IMR-90 (cell line): ENCODE measurements around the gene SERPINA3. TPM values are rescaled to one million over a fixed set of nuclear protein-coding genes. Genes with fewer than 3 reads are reported as not detected.

Source experiments
- ATAC-seq: fragments of 200-7000 bp; cut with Tn5 transposase; 2 replicates; pipeline ENCODE4 v1.9.1; 2020; ENCODE audit warnings: low read depth, mild to moderate bottlenecking, moderate library complexity
- BruUV-seq: library from RNA; stranded (reverse); fragments of 400-500 nt; replicated peaks from 2 replicates; lab custom pipeline; 2021; lab: Mats Ljungman, UMichigan
- CTCF ChIA-PET: fragments of 300-600 bp; formaldehyde crosslinking; extraction: SDS; loops from one replicate; lab custom pipeline; 2021; ENCODE audit warnings: antibody characterized with exemption; lab: Yijun Ruan, JAX
- POLR2A ChIA-PET: fragments of 300-600 bp; sonication (Branson Sonifier 250); formaldehyde crosslinking; loops from one replicate; lab custom pipeline; 2022; ENCODE audit warnings: antibody characterized with exemption; ENCODE audit not compliant: unreplicated experiment; lab: Charles Lee
- DNase-seq: peaks from one replicate; pipeline ENCODE4 v3.0.0; 2013
- H2AFZ ChIP-seq: replicated peaks from 2 replicates; pipeline ENCODE3; 2013; ENCODE audit warnings: low read length, mild to moderate bottlenecking; ENCODE audit not compliant: poor library complexity
- H2AK5ac ChIP-seq: 2 replicates; pipeline ENCODE4 v1.6.1; 2013; ENCODE audit warnings: low read depth, low read length, inconsistent platforms
- H2AK9ac ChIP-seq: replicated peaks from 2 replicates; pipeline ENCODE3; 2013; ENCODE audit warnings: mild to moderate bottlenecking, low read depth, low read length, moderate library complexity; ENCODE audit not compliant: poor library complexity
- H2BK120ac ChIP-seq: 2 replicates; pipeline ENCODE4 v1.6.1; 2013; ENCODE audit warnings: low read depth, low read length, inconsistent platforms
- H2BK15ac ChIP-seq: 3 replicates; pipeline ENCODE4 v1.6.1; 2013; ENCODE audit warnings: low read depth, low read length, inconsistent platforms
- H2BK20ac ChIP-seq: 2 replicates; pipeline ENCODE4 v1.6.1; 2013; ENCODE audit warnings: low read depth, mild to moderate bottlenecking, inconsistent platforms, low read length, moderate library complexity
- H2BK5ac ChIP-seq: 2 replicates; pipeline ENCODE4 v1.6.1; 2013; ENCODE audit warnings: mild to moderate bottlenecking, low read depth, low read length, inconsistent platforms; ENCODE audit not compliant: poor library complexity, severe bottlenecking
- H3K14ac ChIP-seq: replicated peaks from 2 replicates; pipeline ENCODE4 v1.6.1; 2013; ENCODE audit warnings: low read depth, low read length, inconsistent platforms
- H3K18ac ChIP-seq: 2 replicates; pipeline ENCODE4 v1.6.1; 2013; ENCODE audit warnings: low read depth, low read length, control low read depth
- H3K23ac ChIP-seq: 2 replicates; pipeline ENCODE4 v1.6.1; 2013; ENCODE audit warnings: low read depth, low read length, inconsistent platforms
- H3K27ac ChIP-seq: 2 replicates; pipeline ENCODE4 v1.5.1; 2013; ENCODE audit warnings: mild to moderate bottlenecking, control low read depth, low read length; ENCODE audit not compliant: insufficient read depth
- H3K27me3 ChIP-seq: 2 replicates; pipeline ENCODE4 v1.6.1; 2013; ENCODE audit warnings: low read length; ENCODE audit not compliant: control insufficient read depth, insufficient read depth
- H3K36me3 ChIP-seq: 2 replicates; pipeline ENCODE4 v1.6.1; 2013; ENCODE audit warnings: low read length, mixed read lengths; ENCODE audit not compliant: control insufficient read depth, insufficient read depth
- H3K4ac ChIP-seq: 2 replicates; pipeline ENCODE4 v1.6.1; 2013; ENCODE audit warnings: low read depth, low read length, inconsistent platforms
- H3K4me1 ChIP-seq: 2 replicates; pipeline ENCODE4 v1.6.1; 2013; ENCODE audit warnings: low read length, mixed read lengths; ENCODE audit not compliant: control insufficient read depth, insufficient read depth
- H3K4me2 ChIP-seq: 2 replicates; pipeline ENCODE4 v1.6.1; 2013; ENCODE audit warnings: low read depth, mild to moderate bottlenecking, control low read depth, low read length, moderate library complexity
- H3K4me3 ChIP-seq: 2 replicates; pipeline ENCODE4 v1.5.1; 2013; ENCODE audit warnings: low read depth, mild to moderate bottlenecking, control low read depth, low read length, moderate library complexity; ENCODE audit not compliant: insufficient read depth
- H3K56ac ChIP-seq: 2 replicates; pipeline ENCODE4 v1.6.1; 2013; ENCODE audit warnings: low read length, inconsistent platforms; ENCODE audit not compliant: insufficient read depth; ENCODE audit errors: extremely low read depth
- H3K79me1 ChIP-seq, 2 experiments: 2 replicates each; pipeline ENCODE4 v1.6.1; 2013; ENCODE audit warnings: low read length in 2 of 2, inconsistent platforms in 1 of 2, low read depth in 1 of 2
- H3K9ac ChIP-seq: 2 replicates; pipeline ENCODE4 v1.6.1; 2013; ENCODE audit warnings: low read depth, low read length, control low read depth
- H3K9me1 ChIP-seq: 2 replicates; pipeline ENCODE4 v1.6.1; 2013; ENCODE audit warnings: low read length, inconsistent platforms; ENCODE audit not compliant: insufficient read depth
- H3K9me3 ChIP-seq: 2 replicates; pipeline ENCODE4 v1.6.1; 2013; ENCODE audit warnings: low read length; ENCODE audit not compliant: control insufficient read depth, insufficient read depth
- H4K20me1 ChIP-seq: 2 replicates; pipeline ENCODE4 v1.6.1; 2013; ENCODE audit warnings: low read length, inconsistent platforms; ENCODE audit not compliant: insufficient read depth
- H4K5ac ChIP-seq: 2 replicates; pipeline ENCODE4 v1.6.1; 2013; ENCODE audit warnings: mild to moderate bottlenecking, low read depth, low read length, control low read depth
- H4K8ac ChIP-seq, 2 experiments: 2 replicates each; pipeline ENCODE4 v1.6.1; 2013; ENCODE audit warnings: low read depth in 2 of 2, low read length in 2 of 2, control low read depth in 1 of 2, inconsistent platforms in 1 of 2
- H4K91ac ChIP-seq: 2 replicates; pipeline ENCODE4 v1.6.1; 2013; ENCODE audit warnings: low read depth, low read length, inconsistent platforms; ENCODE audit not compliant: insufficient read depth
- BHLHE40 ChIP-seq: fragments of 150-350 bp; IDR thresholded peaks from 2 replicates; pipeline ENCODE4 v1.6.1; 2016; ENCODE audit warnings: mild to moderate bottlenecking, low read depth, low read length
- CEBPB ChIP-seq: IDR thresholded peaks from 2 replicates; pipeline ENCODE4 v1.6.1; 2012; ENCODE audit warnings: low read depth, low read length, improper control_type of control experiment
- CHD1 ChIP-seq: IDR thresholded peaks from 2 replicates; pipeline ENCODE4 v1.6.1; 2012; ENCODE audit warnings: low read depth, low read length, improper control_type of control experiment
- MAZ ChIP-seq: IDR thresholded peaks from 2 replicates; pipeline ENCODE4 v1.6.1; 2012; ENCODE audit warnings: low read depth, mild to moderate bottlenecking, low read length, improper control_type of control experiment, moderate library complexity, borderline replicate concordance
- MXI1 ChIP-seq: IDR thresholded peaks from 2 replicates; pipeline ENCODE4 v1.6.1; 2012; ENCODE audit warnings: low read depth, mild to moderate bottlenecking, low read length, moderate library complexity, borderline replicate concordance
- NFE2L2 ChIP-seq: fragments of 150-350 bp; IDR thresholded peaks from 2 replicates; pipeline ENCODE4 v1.6.1; 2016; ENCODE audit warnings: low read depth, mild to moderate bottlenecking, low read length
- POLR2A ChIP-seq: IDR thresholded peaks from 2 replicates; pipeline ENCODE4 v1.6.1; 2012; ENCODE audit warnings: mild to moderate bottlenecking, low read depth, low read length
- RCOR1 ChIP-seq: IDR thresholded peaks from 2 replicates; pipeline ENCODE4 v1.6.1; 2012; ENCODE audit warnings: mild to moderate bottlenecking, low read length, improper control_type of control experiment; ENCODE audit not compliant: insufficient replicate concordance
- RFX5 ChIP-seq: IDR thresholded peaks from 2 replicates; pipeline ENCODE4 v1.8.0; 2012; ENCODE audit warnings: low read depth, mild to moderate bottlenecking, low read length, moderate library complexity
- SMC3 ChIP-seq: fragments of 150-350 bp; IDR thresholded peaks from 2 replicates; pipeline ENCODE4 v1.6.1; 2016; ENCODE audit warnings: low read depth, mild to moderate bottlenecking, antibody characterized with exemption, low read length, moderate library complexity
- WGBS, 2 experiments: methylation state at CpG; one replicate each; pipeline versions ENCODE4 v1.1.5 to v1.1.7; 2013; ENCODE audit warnings: missing lambda C conversion rate in 2 of 2; ENCODE audit not compliant: insufficient read length in 1 of 2; ENCODE audit errors: extremely low coverage in 2 of 2; 5-methylcytosine and 5-hydroxymethylcytosine counted together
- dilution Hi-C: fragments of 300-500 bp; cut with HindIII; formaldehyde crosslinking; loops from one replicate; pipeline ENCODE4 v1.14.3; 2018; ENCODE audit warnings: low sequenced_read_pairs; ENCODE audit not compliant: unreplicated experiment
- in situ Hi-C: fragments of 300-500 bp; cut with MboI; formaldehyde crosslinking; loops from 3 replicates; pipeline ENCODE4 v1.14.3; 2019; ENCODE audit warnings: low sequenced_read_pairs, inconsistent platforms, mixed read lengths
- intact Hi-C: fragments of 100-400 bp; cut with micrococcal nuclease; formaldehyde crosslinking; loops from 2 replicates; pipeline ENCODE4 v1.10.0; 2022
- polyA plus RNA-seq, 3 experiments: library from polyadenylated mRNA; depleted of rRNA; stranded (reverse); fragments of >200 nt; gene quantifications; 2 replicates each; pipeline ENCODE4 v1.2.3, GENCODE V29; 2012; ENCODE audit warnings: low replicate concordance in 1 of 3
- total RNA-seq: library from RNA; depleted of rRNA; stranded (reverse); fragments of >200 nt; gene quantifications from 2 replicates; pipeline ENCODE4 v1.2.3, GENCODE V29; 2012
- TF ChIP-seq, protein P1 (sequence below): fragments of 150-350 bp; IDR thresholded peaks from 2 replicates; pipeline ENCODE4 v1.6.1; 2016; ENCODE audit warnings: low read depth, mild to moderate bottlenecking, low read length, moderate library complexity, borderline replicate concordance
- TF ChIP-seq, protein P2 (sequence below): conservative IDR thresholded peaks from 2 replicates; pipeline ENCODE4 v1.5.1; 2012; ENCODE audit warnings: mild to moderate bottlenecking, low read depth, low read length, improper control_type of control experiment
- TF ChIP-seq, protein P3 (sequence below): fragments of 150-350 bp; IDR thresholded peaks from 2 replicates; pipeline ENCODE4 v1.6.1; 2017; ENCODE audit warnings: mild to moderate bottlenecking, antibody characterized with exemption, low read length, low read depth

The SERPINA3 gene
- total and polyA plus RNA-seq, 2 of the 4 experiments (the other 2 are of a cell fraction), result 0.36 to 0.48 TPM

DNA sequence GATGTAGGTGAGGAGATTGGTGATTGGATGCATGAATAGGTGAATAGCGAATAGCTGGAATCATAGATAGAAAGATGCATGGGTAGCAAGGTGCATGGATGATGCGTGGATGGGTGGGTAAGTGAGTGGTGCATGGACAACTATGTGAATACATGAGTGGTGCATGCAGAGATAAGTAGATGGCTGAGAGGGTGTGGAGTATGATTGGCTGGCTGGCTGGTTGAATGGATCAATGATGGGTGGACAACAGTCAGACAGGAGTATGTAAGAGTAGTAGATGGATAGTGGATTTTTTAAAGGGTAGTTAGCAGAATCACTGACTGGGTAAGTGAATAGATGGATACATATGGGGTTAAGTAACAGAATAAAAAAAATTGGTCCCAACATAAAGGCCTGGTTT, 33.9 kb downstream of the SERPINA3 start:
- Histone ChIP-seq H3K4me1 (no peaks in the 10 kb centered on the region), H3K4me2 (no peak overlapping the region), H3K14ac (no peak overlapping the region), H3K36me3 (no peaks in the 10 kb centered on the region), H4K5ac (no peak overlapping the region), H2BK120ac (no peak overlapping the region), H4K8ac (no peak overlapping the region), H3K4ac (no peak overlapping the region), H2AK9ac (no peak overlapping the region), H4K91ac (no peak overlapping the region), H2BK15ac (no peak overlapping the region), H3K56ac (no peak overlapping the region), H2BK20ac (no peak overlapping the region), H3K18ac (no peak overlapping the region), H3K23ac (no peak overlapping the region), H3K27me3 (no peaks in the 10 kb centered on the region), H3K27ac (no peak overlapping the region), H2BK5ac (no peak overlapping the region), H4K20me1 (no peaks in the 10 kb centered on the region), H3K4me3 (no peak overlapping the region), H2AFZ (no peak overlapping the region), H3K9ac (no peak overlapping the region), H3K79me1 (no peaks in the 10 kb centered on the region), H3K9me1 (no peaks in the 10 kb centered on the region), H2AK5ac (no peak overlapping the region), H3K9me3 (peaks cover 11% of the 10 kb centered on the region)
- in situ Hi-C loops, result no loop called here
- intact Hi-C loops, result no loop called here
- ATAC-seq (no peak), DNase-seq (no peak)
- ChIA-PET CTCF (no interaction called here), POLR2A (interaction anchor here (0.5 kb wide), 1 partner anchor 44 kb away, joined by 4 read pairs; no protein-coding TSS in a partner anchor)
- 56 to 100% methylated on average over 1 of the region's 2 CpGs for WGBS, 2 experiments
- TF ChIP-seq, protein P1, sequence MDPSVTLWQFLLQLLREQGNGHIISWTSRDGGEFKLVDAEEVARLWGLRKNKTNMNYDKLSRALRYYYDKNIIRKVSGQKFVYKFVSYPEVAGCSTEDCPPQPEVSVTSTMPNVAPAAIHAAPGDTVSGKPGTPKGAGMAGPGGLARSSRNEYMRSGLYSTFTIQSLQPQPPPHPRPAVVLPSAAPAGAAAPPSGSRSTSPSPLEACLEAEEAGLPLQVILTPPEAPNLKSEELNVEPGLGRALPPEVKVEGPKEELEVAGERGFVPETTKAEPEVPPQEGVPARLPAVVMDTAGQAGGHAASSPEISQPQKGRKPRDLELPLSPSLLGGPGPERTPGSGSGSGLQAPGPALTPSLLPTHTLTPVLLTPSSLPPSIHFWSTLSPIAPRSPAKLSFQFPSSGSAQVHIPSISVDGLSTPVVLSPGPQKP, result no peak
- TF ChIP-seq CHD1 (no peak), BHLHE40 (no peak), MAZ (no peak), RFX5 (no peak), POLR2A (no peak), RCOR1 (no peak), SMC3 (no peak), MXI1 (no peak), CEBPB (no peak), NFE2L2 (no peak)
- TF ChIP-seq, protein P2, sequence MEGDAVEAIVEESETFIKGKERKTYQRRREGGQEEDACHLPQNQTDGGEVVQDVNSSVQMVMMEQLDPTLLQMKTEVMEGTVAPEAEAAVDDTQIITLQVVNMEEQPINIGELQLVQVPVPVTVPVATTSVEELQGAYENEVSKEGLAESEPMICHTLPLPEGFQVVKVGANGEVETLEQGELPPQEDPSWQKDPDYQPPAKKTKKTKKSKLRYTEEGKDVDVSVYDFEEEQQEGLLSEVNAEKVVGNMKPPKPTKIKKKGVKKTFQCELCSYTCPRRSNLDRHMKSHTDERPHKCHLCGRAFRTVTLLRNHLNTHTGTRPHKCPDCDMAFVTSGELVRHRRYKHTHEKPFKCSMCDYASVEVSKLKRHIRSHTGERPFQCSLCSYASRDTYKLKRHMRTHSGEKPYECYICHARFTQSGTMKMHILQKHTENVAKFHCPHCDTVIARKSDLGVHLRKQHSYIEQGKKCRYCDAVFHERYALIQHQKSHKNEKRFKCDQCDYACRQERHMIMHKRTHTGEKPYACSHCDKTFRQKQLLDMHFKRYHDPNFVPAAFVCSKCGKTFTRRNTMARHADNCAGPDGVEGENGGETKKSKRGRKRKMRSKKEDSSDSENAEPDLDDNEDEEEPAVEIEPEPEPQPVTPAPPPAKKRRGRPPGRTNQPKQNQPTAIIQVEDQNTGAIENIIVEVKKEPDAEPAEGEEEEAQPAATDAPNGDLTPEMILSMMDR, result no peak
- TF ChIP-seq, protein P3, sequence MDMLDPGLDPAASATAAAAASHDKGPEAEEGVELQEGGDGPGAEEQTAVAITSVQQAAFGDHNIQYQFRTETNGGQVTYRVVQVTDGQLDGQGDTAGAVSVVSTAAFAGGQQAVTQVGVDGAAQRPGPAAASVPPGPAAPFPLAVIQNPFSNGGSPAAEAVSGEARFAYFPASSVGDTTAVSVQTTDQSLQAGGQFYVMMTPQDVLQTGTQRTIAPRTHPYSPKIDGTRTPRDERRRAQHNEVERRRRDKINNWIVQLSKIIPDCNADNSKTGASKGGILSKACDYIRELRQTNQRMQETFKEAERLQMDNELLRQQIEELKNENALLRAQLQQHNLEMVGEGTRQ, result no peak
- no TSS peak for BruUV-seq
- dilution Hi-C loops, result no loop called here
